Measurements from ENCODE around the gene OBSCN.

The OBSCN gene

DNA sequence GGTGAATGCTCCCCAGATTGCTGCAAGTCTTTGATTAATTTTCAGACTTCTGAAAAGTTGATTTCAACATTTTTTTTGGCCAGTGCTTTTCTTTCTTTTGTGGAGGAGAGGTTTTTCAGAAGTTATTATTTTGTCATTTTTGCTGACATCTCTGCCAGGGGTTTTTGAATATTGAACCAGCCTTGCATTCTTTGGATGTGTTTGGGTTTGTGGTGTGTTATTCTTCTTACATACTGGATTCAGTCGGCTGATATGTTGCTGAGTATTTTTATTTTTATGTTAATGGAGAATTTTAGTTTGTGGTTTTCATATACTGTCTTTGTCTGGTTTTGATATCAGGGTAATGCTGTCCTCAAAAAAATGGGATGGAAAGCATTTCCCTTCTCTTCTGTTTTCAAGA, 25.3 kb downstream of the OBSCN start:
- TF ChIP-seq, protein P1, sequence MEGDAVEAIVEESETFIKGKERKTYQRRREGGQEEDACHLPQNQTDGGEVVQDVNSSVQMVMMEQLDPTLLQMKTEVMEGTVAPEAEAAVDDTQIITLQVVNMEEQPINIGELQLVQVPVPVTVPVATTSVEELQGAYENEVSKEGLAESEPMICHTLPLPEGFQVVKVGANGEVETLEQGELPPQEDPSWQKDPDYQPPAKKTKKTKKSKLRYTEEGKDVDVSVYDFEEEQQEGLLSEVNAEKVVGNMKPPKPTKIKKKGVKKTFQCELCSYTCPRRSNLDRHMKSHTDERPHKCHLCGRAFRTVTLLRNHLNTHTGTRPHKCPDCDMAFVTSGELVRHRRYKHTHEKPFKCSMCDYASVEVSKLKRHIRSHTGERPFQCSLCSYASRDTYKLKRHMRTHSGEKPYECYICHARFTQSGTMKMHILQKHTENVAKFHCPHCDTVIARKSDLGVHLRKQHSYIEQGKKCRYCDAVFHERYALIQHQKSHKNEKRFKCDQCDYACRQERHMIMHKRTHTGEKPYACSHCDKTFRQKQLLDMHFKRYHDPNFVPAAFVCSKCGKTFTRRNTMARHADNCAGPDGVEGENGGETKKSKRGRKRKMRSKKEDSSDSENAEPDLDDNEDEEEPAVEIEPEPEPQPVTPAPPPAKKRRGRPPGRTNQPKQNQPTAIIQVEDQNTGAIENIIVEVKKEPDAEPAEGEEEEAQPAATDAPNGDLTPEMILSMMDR (IDR thresholded peaks at IDR 0.05): no peak

- TF ChIP-seq, protein P1 (IDR thresholded peaks at IDR 0.05): no peak
Observed at GRCh38 chr1:228234921-228235320, 27.1 kb downstream of the OBSCN start.

GRCh38 chr1:228236744-228237143, 28.9 kb downstream of the OBSCN start:
- TF ChIP-seq, protein P1 (IDR thresholded peaks at IDR 0.05): peak; percentile 91

GRCh38 chr1:228238007-228238406, 30.2 kb downstream of the OBSCN start:
- TF ChIP-seq, protein P1 (IDR thresholded peaks at IDR 0.05): no peak

- TF ChIP-seq, protein P1 (IDR thresholded peaks at IDR 0.05): no peak
Observed at GRCh38 chr1:228238461-228238860, 30.6 kb downstream of the OBSCN start.

- TF ChIP-seq, protein P1 (IDR thresholded peaks at IDR 0.05): no peak
Observed at GRCh38 chr1:228240411-228241240, 32.8 kb downstream of the OBSCN start.

DNA sequence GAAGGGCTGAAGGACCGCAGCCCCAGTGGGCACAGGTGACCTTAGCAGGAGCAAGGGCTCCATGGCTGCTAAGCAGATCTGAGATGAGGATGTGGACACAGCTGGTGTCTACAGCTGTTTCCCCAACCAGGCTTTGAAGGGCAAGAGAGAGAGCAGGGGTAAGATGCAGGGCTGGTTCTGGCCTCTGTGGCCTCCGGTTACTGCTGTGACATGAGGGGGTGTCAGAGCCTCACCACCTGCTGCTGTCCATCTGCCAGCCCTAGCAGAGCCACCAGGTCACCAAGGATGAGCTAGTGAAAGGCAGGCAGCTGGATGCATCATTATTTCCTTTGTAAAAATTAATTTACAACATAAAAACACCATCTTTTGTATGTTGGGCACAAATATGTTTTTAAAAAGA, 33.4 kb downstream of the OBSCN start:
- TF ChIP-seq, protein P1 (IDR thresholded peaks at IDR 0.05): no peak

Measured in LNCAP (cell line).